GM12865 (cell line): Measurements from ENCODE around the gene ODR4.
A peak's percentile ranks its signal among the peaks of the same experiment; 100 is the strongest.
"Not testable (repeated sequence)": the region's sequence is repeated elsewhere in the genome, so short reads cannot be mapped to it uniquely, and the experiment has no call there.

Source experiments
- DNase-seq: peaks from one replicate; pipeline ENCODE4 v3.0.0; 2010; ENCODE audit warnings: low read depth
- H3K4me3 ChIP-seq: 2 replicates; pipeline ENCODE4 v1.5.1; 2011; ENCODE audit warnings: mild to moderate bottlenecking, low read depth, low read length, control low read depth
- TF ChIP-seq, protein P1 (sequence below): IDR thresholded peaks from 2 replicates; pipeline ENCODE4 v1.5.1; 2011; ENCODE audit warnings: low read length, control low read depth, low read depth, inconsistent platforms; ENCODE audit not compliant: insufficient read depth; ENCODE audit errors: missing control alignments

Gene ODR4

DNA sequence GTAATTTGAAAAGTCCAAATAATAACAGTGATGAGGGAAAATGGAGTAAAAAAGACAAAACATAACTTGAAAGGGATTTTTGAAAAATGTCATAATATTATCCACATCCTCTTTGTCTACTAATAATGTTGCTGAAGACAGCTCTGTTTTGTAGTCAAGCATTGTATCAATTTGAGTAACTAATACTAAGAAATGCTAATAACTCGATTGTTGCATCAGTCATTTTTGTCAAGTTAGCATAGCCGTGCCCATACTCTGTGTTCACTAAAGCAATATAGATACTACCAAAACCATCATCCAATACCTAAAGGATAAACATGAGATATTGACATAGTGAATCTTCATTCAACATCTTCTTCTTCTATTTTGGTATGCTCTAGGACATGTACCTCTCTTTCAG, 68.0 kb downstream of the ODR4 start:
- H3K4me3 ChIP-seq = no peak overlapping the region
- DNase-seq = peak; percentile 9
- TF ChIP-seq, protein P1, sequence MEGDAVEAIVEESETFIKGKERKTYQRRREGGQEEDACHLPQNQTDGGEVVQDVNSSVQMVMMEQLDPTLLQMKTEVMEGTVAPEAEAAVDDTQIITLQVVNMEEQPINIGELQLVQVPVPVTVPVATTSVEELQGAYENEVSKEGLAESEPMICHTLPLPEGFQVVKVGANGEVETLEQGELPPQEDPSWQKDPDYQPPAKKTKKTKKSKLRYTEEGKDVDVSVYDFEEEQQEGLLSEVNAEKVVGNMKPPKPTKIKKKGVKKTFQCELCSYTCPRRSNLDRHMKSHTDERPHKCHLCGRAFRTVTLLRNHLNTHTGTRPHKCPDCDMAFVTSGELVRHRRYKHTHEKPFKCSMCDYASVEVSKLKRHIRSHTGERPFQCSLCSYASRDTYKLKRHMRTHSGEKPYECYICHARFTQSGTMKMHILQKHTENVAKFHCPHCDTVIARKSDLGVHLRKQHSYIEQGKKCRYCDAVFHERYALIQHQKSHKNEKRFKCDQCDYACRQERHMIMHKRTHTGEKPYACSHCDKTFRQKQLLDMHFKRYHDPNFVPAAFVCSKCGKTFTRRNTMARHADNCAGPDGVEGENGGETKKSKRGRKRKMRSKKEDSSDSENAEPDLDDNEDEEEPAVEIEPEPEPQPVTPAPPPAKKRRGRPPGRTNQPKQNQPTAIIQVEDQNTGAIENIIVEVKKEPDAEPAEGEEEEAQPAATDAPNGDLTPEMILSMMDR = no peak

DNA sequence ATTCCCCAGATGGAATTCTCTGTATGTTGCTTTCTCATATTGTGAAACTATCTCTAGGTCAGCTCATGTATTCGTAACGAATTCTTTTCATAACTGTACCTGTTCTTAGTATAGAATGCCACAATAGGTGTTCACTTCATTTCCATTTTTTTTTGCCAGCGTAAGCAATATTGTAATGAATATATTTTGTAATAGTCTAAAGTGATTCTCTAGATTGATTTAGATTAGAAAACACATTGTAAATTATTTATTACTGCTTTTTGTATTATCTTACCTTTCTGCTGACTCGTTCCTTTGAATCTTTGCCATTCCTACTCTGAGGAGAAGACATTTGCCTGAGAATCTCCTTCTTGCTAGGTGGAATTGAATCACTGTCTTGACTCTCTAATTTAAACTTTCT, 70.5 kb downstream of the ODR4 start:
- no peak for DNase-seq
- TF ChIP-seq, protein P1 = no peak
- no peak overlapping the region for H3K4me3 ChIP-seq

DNA sequence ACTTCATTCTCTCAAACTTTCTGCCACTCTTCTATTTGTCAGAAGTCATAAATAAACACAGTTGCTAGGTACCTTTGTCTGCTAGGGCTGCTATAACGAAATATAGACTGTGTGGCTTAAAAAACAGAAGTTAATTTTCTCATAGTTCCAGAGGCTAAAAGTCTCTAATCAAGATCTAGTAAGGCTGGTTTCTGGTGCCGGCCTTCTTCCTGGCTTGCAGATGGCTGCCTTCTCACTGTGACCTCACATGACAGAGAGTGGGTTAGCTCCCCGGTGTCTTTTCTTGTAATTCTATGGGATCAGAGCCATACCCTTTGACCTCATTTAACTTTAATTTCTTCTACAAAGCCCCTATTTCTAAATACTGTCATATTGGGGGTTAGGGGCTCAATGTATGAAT, 79.3 kb downstream of the ODR4 start:
- H3K4me3 ChIP-seq = no peak overlapping the region
- TF ChIP-seq, protein P1 = no peak
- no peak for DNase-seq

DNA sequence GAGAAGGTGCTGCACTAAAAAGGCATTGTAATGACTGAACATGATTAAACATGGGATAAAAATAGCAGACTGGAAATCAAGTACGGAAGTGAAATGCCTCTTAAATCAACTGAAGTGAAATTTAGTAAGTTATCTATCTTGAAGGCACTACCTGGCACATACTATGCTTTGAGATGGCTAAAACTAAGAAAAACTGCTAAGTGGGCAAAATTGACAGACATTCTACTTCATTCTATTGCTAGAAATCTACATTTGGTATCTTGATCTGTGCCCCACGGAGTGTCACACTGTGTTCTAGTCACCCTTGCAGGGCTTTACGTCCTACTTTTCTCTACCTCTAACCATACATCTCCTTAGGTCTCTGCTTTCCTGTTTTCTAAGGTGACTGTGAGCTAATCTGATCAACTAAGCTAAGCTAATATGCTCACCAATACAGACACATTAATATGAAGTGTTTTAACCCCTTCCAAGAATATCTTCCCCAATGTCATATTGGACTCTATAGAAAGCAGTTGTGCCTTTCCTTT, 81.2 kb downstream of the ODR4 start:
- DNase-seq = no peak
- TF ChIP-seq, protein P1 = no peak
- no peak overlapping the region for H3K4me3 ChIP-seq

DNA sequence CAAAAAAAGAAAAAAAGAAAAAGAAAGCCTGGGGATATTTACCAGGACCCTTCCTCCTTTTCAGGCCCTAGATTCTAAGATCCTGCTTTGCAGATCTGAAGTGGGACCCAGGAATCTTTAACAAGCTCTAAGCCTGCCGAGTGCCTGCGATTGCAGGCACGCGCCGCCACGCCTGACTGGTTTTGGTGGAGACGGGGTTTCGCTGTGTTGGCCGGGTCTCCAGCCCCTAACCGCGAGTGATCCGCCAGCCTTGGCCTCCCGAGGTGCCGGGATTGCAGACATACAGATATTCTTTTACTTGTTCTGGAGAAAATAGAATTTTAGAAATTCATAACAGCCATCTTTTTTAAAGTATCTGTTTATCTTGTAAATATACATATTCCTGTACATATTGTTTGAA, 83.5 kb downstream of the ODR4 start:
- H3K4me3 ChIP-seq, DNase-seq: not testable (repeated sequence)

DNA sequence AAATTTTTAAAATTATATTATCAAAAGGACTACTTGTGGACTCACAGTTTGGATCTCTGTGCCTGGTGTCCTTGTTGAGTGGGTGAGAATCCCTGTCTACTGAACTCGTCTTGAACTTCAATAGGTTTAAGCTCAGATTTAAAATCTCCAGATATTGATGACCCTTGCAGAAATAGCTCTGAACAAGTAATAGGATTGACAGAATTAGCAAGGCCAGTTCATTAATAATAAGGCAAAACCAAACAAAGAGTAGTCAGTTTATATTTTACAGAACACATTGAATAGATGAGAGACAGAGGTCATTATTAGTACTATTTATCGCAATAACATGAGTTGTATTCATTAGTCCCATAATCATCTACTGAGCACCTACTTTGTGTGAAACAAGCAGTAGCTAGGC, 85.4 kb downstream of the ODR4 start, which contains the start of gene PDC:
TSS of gene PDC (minus strand) at position 101 of the 400 bp plus-strand sequence. CDS start 11,655 bp downstream, outside the sequence.
- TF ChIP-seq, protein P1 = no peak
- DNase-seq = no peak
- no peak within 1 kb of the TSS for H3K4me3 ChIP-seq

DNA sequence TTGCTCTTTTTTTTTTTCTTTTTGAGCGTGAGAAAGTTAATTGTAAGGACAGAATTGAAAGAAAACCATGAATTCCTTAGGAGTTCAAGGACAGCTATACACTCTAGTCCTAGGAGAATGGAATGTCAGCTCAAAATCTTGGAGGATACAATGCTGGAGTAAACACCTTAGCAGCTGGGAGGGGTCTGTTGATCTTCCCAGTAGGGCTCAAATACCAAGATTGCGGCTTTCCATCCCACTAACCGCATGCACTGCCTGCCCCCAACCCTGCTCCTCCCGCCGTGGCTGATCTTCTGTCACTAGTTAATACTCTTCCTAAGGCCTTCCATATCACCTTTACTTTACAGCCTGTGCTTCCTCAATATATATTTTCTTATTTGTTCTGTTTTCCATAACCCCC, 87.9 kb downstream of the ODR4 start:
- no peak for DNase-seq
- no peak overlapping the region for H3K4me3 ChIP-seq
- TF ChIP-seq, protein P1 = no peak
